ENCODE results near the gene SMARCB1.

GRCh38 chr22:23878219-23878618 lies 91.5 kb downstream of the SMARCB1 start:
- no peak for TF ChIP-seq EP300 (IDR thresholded peaks at IDR 0.05)
- no peak for TF ChIP-seq CTCF (IDR thresholded peaks at IDR 0.05)
- TF ChIP-seq POLR2A (IDR thresholded peaks at IDR 0.05; ENCODE audit: low read depth) = no peak
- TF ChIP-seq POLR2AphosphoS5 (IDR thresholded peaks at IDR 0.05) = no peak
